HL-60/S4 treated with phorbol 12-myristate 13-acetate at 8.2 ng/mL for 4 days and 3 days (cell line): ENCODE data around the gene FAM83E.

Source experiments
- in situ Hi-C: fragments of 300-500 bp; cut with MboI; formaldehyde crosslinking; loops from 2 replicates; pipeline ENCODE4 v1.15.0; 2022; ENCODE audit warnings: low sequenced_read_pairs

FAM83E gene

DNA sequence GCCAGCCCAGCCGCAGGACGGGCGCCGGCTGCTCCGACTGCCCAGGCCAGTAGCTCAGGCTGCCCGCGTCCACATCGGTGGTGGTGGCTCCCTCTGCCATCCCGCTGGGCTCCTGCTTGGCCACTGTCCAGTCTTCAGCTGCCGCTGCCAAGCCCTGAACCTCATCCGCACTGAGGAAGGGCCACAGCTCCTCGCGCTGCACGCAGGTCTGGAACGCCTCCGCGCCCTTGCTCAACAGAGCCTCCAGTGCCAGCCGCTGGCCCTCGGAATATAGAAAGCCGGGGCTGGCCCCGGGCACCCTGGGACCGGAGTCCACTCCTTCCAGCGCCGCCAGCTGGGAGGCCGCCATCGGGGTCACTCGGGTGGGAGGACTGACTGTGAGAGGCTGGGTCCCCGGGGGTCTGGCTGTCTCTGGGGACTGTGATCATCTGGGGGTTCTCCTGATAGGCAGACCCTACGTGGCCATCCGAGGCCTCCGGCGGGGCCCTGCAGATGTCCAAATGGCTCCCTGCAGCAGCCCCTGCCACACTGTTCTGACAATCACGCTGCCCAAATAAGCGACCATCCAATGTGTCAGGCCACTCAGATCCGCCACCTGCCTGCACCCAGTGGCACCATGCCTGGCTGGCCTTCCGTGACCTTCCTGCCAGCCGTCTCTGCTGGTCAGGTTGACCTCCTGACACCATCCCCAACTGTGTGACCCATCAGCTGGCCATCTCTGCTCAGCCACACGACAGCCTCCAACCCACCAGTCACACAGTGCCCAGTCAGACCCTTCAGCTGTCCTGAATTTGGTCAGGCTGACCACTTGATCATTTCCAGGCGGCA, 1.6 kb downstream of the FAM83E start:
- in situ Hi-C loops = no loop called here

- in situ Hi-C loops = no loop called here
Measured at GRCh38 chr19:48611872-48612271, 3.0 kb downstream of the FAM83E start.

DNA sequence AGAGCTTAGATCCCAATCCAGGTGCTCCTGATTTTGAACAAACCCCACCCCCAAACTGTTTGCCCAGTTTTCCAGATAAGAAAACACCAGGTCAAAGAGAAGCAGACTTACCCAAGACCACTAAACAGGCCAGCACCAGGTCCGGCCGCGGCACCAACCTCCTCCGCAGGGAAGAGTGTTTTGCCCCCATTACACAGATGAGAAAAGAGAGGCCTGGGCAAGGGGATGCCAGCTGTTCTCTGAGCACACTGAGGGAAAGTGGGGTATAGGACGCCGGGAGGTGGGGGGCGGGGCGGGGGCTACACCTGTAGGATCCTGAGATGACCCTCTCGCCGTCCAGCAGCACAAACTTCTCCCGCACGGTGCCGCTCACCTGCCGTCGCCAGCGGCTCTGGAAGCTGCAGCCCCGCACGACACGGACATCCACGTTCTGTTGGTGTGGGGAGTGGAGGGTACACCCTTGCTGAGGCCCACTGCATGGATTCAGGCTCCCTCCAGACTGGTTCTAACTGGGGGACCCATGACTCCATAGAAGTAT, 5.2 kb downstream of the FAM83E start:
- in situ Hi-C loops = no loop called here

GRCh38 chr19:48608798-48609263, 6.0 kb downstream of the FAM83E start:
- in situ Hi-C loops = no loop called here

DNA sequence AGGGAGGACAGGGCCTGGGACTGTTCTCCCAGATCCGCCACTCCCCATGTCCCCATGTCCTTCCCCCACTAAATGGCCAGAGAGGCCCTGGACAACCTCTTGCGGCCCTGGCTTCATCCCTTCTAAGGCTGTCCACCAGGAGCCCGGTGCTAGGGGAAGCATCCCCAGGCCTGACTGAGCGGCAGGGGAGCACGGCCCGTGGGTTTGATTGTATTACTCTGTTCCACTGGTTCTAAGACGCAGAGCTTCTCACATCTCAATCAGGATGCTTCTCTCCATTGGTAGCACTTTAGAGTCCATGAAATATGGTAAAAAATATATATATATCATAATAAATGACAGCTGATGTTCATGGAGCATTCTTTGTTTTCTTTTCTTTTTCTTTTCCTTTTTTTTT, 7.5 kb downstream of the FAM83E start:
- in situ Hi-C loops = no loop called here

- in situ Hi-C loops = no loop called here
Measured at GRCh38 chr19:48606463-48607358, 8.2 kb downstream of the FAM83E start, which contains the start of gene SPACA4. Gene SPACA4 (plus strand): TSS chr19:48606742. CDS start chr19:48606979, 237 bp downstream.

GRCh38 chr19:48603850-48604249, 11.0 kb downstream of the FAM83E start:
- in situ Hi-C loops = no loop called here

DNA sequence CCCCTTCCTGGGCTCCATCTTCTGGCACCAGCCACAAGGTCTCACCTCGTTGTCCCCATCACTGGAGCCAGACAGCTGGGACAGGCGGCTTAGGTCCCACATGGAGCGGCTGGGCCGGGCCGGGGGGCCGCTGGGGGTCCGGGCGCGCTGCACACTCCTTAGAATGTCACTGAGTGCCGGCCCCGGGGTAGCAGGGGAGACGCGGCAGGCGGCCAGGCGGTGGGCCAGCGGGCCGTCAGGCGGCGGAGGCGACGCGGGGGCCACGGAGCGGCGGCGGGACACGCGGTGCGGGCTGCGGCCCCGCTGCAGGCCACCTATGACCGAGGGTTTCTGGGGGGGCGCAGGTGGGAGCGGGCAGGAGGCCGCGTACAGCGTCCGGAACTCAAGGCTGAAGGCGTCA, 11.4 kb downstream of the FAM83E start:
- in situ Hi-C loops = no loop called here

DNA sequence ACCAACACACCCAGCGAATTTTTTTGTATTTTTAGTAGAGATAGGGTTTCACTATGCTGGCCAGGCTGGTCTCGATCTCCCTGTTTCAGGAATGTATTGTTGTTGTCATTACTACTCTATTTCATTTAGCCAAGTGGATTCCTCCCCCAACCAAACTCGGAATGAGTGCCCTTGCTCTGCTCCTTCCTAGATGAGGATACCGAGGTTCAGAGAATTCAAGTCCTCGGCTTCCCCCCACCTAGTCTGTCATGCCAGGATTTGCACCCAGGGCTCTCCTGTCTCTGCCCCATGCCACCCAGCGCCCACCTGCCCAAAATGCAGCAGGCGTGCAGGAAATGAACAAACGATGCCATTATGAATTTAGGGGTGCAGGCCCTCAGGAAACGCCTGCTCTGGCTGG, 11.9 kb downstream of the FAM83E start:
- in situ Hi-C loops = no loop called here

DNA sequence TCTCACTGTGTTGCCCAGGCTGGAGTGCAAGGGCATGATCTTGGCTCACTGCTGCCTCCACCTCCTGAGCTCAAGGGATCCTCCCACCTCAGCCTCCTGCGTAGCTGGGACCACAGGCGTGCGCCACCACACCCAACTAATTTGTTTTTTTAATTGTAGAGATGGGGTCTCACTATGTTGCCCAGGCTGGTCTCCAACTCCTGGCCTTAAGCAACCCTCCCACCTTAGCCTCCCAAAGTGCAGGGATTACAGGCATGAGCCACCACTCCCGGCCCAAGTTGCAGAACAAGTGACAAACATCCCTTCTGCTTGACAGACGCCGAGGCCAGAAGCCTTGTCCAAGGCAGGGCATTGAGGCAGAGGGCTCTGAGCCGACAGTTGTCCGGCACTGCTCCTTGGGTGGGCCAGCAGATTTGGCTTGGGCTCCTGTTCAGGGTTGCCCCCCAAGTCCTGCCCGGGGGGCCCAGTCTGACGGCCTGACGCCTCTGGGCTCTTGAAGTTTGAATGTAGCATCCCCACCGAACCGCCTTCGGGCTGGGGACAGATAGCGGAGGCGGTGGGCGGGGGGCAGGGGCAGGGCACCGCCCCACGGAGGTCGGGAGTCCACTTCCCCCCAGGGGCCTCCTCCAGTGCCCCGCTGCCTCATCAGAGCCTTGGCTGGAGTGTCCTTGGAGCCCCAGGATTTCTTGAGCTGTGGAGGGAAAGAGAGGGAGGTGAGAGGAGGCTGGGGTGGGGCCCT, 14.0 kb downstream of the FAM83E start:
- in situ Hi-C loops = no loop called here

DNA sequence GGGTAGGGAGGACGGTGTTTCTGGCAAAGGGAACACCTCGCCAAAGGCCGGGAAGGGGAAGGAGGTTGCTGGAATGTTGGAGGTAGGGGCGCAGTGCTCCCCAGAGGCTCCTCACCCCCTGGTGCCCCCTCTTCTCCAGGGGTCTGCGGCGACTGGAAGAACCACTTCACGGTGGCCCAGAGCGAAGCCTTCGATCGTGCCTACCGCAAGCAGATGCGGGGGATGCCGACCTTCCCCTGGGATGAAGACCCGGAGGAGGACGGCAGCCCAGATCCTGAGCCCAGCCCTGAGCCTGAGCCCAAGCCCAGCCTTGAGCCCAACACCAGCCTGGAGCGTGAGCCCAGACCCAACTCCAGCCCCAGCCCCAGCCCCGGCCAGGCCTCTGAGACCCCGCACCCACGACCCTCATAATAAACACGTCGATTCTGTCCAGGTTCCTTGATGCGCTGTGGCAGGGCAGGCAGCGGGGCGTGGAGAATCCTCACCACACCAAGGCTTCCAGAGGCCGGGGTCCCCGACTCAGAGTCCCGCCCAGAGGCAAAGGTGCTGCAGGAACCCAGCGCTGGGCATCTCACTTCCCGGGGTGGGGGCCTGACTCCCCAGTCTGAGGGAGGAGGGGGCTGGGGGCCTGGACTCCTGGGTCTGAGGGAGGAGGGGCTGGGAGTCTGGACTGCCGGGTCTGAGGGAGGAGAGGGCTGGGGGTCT, 15.7 kb downstream of the FAM83E start:
- in situ Hi-C loops = loop anchor here (25.0 kb wide), 1 partner anchor 287 kb away; a partner anchor contains a TSS

DNA sequence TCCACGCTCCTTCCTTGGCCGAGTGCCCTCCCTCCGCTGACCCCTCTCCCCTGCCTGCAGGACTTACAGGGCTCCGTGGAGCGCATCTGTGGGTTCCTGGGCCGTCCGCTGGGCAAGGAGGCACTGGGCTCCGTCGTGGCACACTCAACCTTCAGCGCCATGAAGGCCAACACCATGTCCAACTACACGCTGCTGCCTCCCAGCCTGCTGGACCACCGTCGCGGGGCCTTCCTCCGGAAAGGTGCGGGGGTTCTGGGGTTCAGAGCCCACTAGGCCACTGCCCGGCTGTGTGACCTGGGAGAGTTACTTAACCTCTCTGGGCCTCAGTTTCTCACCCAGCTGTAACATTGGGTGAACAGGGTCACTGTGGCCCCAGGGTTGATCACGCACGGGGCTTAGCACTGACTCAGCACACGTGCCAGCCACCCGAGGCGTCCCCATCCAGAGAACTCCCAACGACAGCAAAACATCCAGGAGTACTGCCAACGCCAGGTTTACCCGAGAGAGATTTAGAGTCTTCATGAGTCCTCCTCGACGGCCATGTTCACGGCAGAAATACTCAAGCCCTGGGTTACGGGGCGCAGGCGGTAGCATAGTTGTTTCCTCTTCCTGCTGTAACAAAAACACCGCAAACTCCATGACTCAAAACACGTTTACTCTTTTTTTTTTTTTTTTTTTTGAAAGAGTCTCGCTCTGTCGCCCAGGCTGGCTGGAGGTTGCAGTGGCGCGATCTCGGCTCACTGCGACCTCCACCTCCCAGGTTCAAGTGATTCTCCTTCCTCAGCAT, 18.0 kb downstream of the FAM83E start:
- in situ Hi-C loops = loop anchor here (25.0 kb wide), 1 partner anchor 285 kb away; a partner anchor contains a TSS

- in situ Hi-C loops = loop anchor here (25.0 kb wide), 1 partner anchor 284 kb away; a partner anchor contains a TSS
Measured at GRCh38 chr19:48596237-48596636, 18.6 kb downstream of the FAM83E start.

DNA sequence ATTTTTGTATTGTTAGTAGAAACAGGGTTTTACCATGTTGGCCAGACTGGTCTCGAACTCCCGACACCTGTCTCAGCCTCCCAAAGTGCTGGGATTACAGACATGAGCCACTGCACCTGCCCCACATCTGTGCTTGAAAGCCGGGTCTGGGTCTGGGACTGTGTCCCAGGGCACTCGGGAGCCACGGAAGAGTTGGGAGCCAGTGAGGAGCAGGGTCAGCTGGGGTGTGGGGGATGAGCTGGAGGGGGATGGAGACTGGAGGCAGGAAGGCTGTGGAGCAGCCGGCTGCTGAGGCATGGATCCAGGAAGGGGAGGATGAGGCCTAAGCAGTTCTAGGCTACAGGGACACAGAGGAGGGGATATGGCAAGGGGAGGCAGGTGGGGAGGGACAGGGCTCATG, 19.0 kb downstream of the FAM83E start:
- in situ Hi-C loops = loop anchor here (25.0 kb wide), 1 partner anchor 284 kb away; a partner anchor contains a TSS

- in situ Hi-C loops = loop anchor here (25.0 kb wide), 1 partner anchor 283 kb away; a partner anchor contains a TSS
Measured at GRCh38 chr19:48595171-48595570, 19.7 kb downstream of the FAM83E start.

DNA sequence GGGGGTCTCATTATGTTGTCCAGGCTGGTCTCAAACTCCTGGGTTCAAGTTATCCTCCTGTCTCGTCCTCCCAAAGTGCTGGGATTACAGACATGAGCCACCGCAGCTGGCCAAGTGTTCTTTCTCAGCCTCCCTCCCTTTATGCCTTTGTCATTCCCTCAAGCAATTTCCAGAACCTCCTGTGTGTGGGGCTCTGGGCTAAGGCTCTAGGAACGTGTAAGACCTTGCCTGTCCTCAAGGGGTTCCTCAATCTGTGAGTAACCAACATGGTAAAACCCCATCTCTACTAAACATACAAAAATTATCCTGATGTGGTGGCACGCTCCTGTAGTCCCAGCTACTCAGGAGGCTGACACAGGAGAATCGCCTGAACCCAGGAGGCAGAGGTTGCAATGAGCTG, 23.9 kb downstream of the FAM83E start:
- in situ Hi-C loops = loop anchor here (25.0 kb wide), 1 partner anchor 279 kb away; a partner anchor contains a TSS

DNA sequence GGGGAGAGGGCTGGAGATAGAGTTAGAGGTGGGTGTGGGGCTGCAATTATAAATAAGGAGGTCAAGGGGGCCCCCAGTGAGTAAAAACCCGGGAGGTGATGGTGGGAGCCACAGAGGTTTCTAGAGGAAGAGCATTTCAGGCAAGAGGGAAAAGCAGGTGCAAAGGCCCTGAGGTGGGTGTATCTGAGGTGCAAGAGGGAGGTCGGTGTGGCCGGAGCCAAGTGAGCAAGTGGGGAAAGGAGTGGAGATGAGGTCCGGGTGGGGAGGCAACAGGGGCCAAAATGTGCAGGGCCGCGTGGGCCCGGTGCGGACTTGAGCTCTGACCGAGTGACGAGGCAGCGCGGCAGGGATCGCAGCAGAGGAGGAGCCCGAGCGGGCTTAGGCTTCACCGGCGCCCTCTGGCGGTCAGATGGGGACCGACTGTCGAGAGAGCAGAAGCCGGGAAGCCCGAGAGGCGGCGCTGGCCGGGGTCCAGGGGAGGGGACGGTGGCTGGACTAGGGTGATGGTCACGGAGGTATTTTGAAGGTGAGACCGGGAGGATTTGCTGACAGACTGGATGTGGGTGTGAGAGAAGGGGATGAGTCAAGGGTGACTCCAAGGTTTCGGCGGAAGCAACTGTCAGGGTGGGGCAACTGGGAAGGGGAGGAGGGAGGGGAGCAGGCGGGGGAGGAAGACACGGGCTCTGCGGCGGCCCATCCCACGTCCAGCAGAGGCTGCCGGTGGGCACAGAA, 26.0 kb downstream of the FAM83E start:
- in situ Hi-C loops = loop anchor here (10.0 to 25.0 kb wide), 2 partner anchors 84 to 277 kb away; a partner anchor contains a TSS

- in situ Hi-C loops = loop anchor here (10.0 to 25.0 kb wide), 2 partner anchors 83 to 275 kb away; a partner anchor contains a TSS
Measured at GRCh38 chr19:48587387-48587786, 27.5 kb downstream of the FAM83E start.
